8988T (cell line): Measurements from ENCODE around the gene CD6.

ENCODE experiments used
- DNase-seq: peaks from one replicate; pipeline ENCODE4 v3.0.0; 2011

The CD6 gene

GRCh38 chr11:61034704-61035525 is 63.4 kb downstream of the CD6 start:
- DNase-seq = no peak

- DNase-seq = no peak
Measured at GRCh38 chr11:61035526-61035835, 64.0 kb downstream of the CD6 start.

- no peak for DNase-seq
Measured at GRCh38 chr11:61037441-61038093, 66.1 kb downstream of the CD6 start.

- no peak for DNase-seq
Measured at GRCh38 chr11:61039916-61040315, 68.4 kb downstream of the CD6 start.

- no peak for DNase-seq
Measured at GRCh38 chr11:61041755-61042518, 70.5 kb downstream of the CD6 start.

GRCh38 chr11:61042537-61042936 is 71.1 kb downstream of the CD6 start:
- no peak for DNase-seq

GRCh38 chr11:61042961-61043540 is 71.6 kb downstream of the CD6 start:
- no peak for DNase-seq

- no peak for DNase-seq
Measured at GRCh38 chr11:61045271-61045670, 73.8 kb downstream of the CD6 start.

- DNase-seq = no peak
Measured at GRCh38 chr11:61046833-61047232, 75.4 kb downstream of the CD6 start.

GRCh38 chr11:61048368-61049062 is 77.0 kb downstream of the CD6 start:
- no peak for DNase-seq

- no peak for DNase-seq
Measured at GRCh38 chr11:61049063-61049377, 77.5 kb downstream of the CD6 start.

GRCh38 chr11:61049859-61050258 is 78.4 kb downstream of the CD6 start:
- no peak for DNase-seq

GRCh38 chr11:61052182-61052972 is 80.9 kb downstream of the CD6 start:
- no peak for DNase-seq

GRCh38 chr11:61053191-61053590 is 81.7 kb downstream of the CD6 start:
- no peak for DNase-seq

GRCh38 chr11:61054513-61054912 is 83.0 kb downstream of the CD6 start:
- no peak for DNase-seq

- no peak for DNase-seq
Measured at GRCh38 chr11:61054927-61055562, 83.6 kb downstream of the CD6 start.

- DNase-seq = no peak
Measured at GRCh38 chr11:61055776-61056175, 84.3 kb downstream of the CD6 start.

GRCh38 chr11:61056571-61056970 is 85.1 kb downstream of the CD6 start:
- DNase-seq = no peak

GRCh38 chr11:61056981-61057380 is 85.5 kb downstream of the CD6 start:
- no peak for DNase-seq

GRCh38 chr11:61057615-61058014 is 86.1 kb downstream of the CD6 start:
- DNase-seq = no peak

- no peak for DNase-seq
Measured at GRCh38 chr11:61058583-61059259, 87.2 kb downstream of the CD6 start.
